ENCODE results near the gene PSAPL1. TPM values are rescaled to one million over a fixed set of nuclear protein-coding genes. Genes with fewer than 3 reads are reported as not detected.
A peak's percentile ranks its signal among the peaks of the same experiment; 100 is the strongest.

The PSAPL1 gene
- total RNA-seq, 2 experiments from 2014 or later, result not detected

GRCh38 chr4:7397206-7398103, 37.3 kb downstream of the PSAPL1 start:
- ATAC-seq, result no peak
- Mint-ChIP-seq H3K27me3 (peaks cover 18% of the 10 kb centered on the region), H3K9me3 (ENCODE audit: low read depth) (no peaks in the 10 kb centered on the region), H3K4me3 (no peak overlapping the region), H3K4me1 (no peaks in the 10 kb centered on the region), H3K36me3 (no peaks in the 10 kb centered on the region), H3K27ac (no peak overlapping the region)
- DNase-seq, result peak; percentile 32
- CTCF ChIA-PET, result interaction anchor here (0.6 kb wide), 1 partner anchor 17 kb away, joined by 3 read pairs; no protein-coding TSS in a partner anchor

GRCh38 chr4:7396186-7396910, 38.4 kb downstream of the PSAPL1 start:
- CTCF ChIA-PET, result no interaction called here
- Mint-ChIP-seq H3K4me1 (no peaks in the 10 kb centered on the region), H3K27me3 (peaks cover 18% of the 10 kb centered on the region), H3K36me3 (no peaks in the 10 kb centered on the region), H3K27ac (no peak overlapping the region), H3K4me3 (no peak overlapping the region), H3K9me3 (ENCODE audit: low read depth) (no peaks in the 10 kb centered on the region)
- DNase-seq (peak; percentile 34), ATAC-seq (no peak)

- ATAC-seq (no peak), DNase-seq (peak; percentile 22)
- Mint-ChIP-seq H3K27me3 (peaks cover 18% of the 10 kb centered on the region), H3K4me1 (no peaks in the 10 kb centered on the region), H3K36me3 (no peaks in the 10 kb centered on the region), H3K9me3 (ENCODE audit: low read depth) (no peaks in the 10 kb centered on the region), H3K27ac (no peak overlapping the region), H3K4me3 (no peak overlapping the region)
- CTCF ChIA-PET, result no interaction called here
Measured at GRCh38 chr4:7395645-7396044, 39.1 kb downstream of the PSAPL1 start.

- Mint-ChIP-seq H3K27ac (no peak overlapping the region), H3K27me3 (peaks cover 18% of the 10 kb centered on the region), H3K4me1 (no peaks in the 10 kb centered on the region), H3K4me3 (no peak overlapping the region), H3K9me3 (ENCODE audit: low read depth) (no peaks in the 10 kb centered on the region), H3K36me3 (no peaks in the 10 kb centered on the region)
- DNase-seq (peak; percentile 35), ATAC-seq (no peak)
- CTCF ChIA-PET, result no interaction called here
Measured at GRCh38 chr4:7394681-7395451, 39.9 kb downstream of the PSAPL1 start.

GRCh38 chr4:7393601-7394575, 40.8 kb downstream of the PSAPL1 start:
- H3K27ac Mint-ChIP-seq, result no peak overlapping the region

GRCh38 chr4:7392438-7393421, 42.0 kb downstream of the PSAPL1 start:
- DNase-seq, result no peak
- H3K9me3 Mint-ChIP-seq (ENCODE audit: low read depth), result peaks cover 2% of the 10 kb centered on the region
- H3K27me3 Mint-ChIP-seq, result peaks cover 6% of the 10 kb centered on the region
- ATAC-seq, result no peak
- H3K36me3 Mint-ChIP-seq, result no peaks in the 10 kb centered on the region
- H3K4me3 Mint-ChIP-seq, result no peak overlapping the region
- no peak overlapping the region for H3K27ac Mint-ChIP-seq
- CTCF ChIA-PET, result no interaction called here
- H3K4me1 Mint-ChIP-seq, result no peaks in the 10 kb centered on the region

More at GRCh38 chr4:7393601-7394575, 40.8 kb downstream of the PSAPL1 start:
- Mint-ChIP-seq H3K4me3 (no peak overlapping the region), H3K36me3 (no peaks in the 10 kb centered on the region), H3K27me3 (peaks cover 16% of the 10 kb centered on the region), H3K9me3 (ENCODE audit: low read depth) (no peaks in the 10 kb centered on the region), H3K4me1 (no peaks in the 10 kb centered on the region)
- ATAC-seq (no peak), DNase-seq (peak; percentile 19)
- CTCF ChIA-PET, result no interaction called here

GRCh38 chr4:7391637-7392437, 42.9 kb downstream of the PSAPL1 start:
- H3K4me1 Mint-ChIP-seq, result no peaks in the 10 kb centered on the region

GRCh38 chr4:7390906-7391636, 43.7 kb downstream of the PSAPL1 start:
- no peaks in the 10 kb centered on the region for H3K36me3 Mint-ChIP-seq
- H3K9me3 Mint-ChIP-seq (ENCODE audit: low read depth), result peaks cover 13% of the 10 kb centered on the region
- no peaks in the 10 kb centered on the region for H3K4me1 Mint-ChIP-seq
- no peak overlapping the region for H3K4me3 Mint-ChIP-seq
- H3K27ac Mint-ChIP-seq, result no peak overlapping the region
- peak; percentile 25 for DNase-seq
- CTCF ChIA-PET, result no interaction called here
- H3K27me3 Mint-ChIP-seq, result no peaks in the 10 kb centered on the region
- no peak for ATAC-seq

More at GRCh38 chr4:7391637-7392437, 42.9 kb downstream of the PSAPL1 start:
- no peak overlapping the region for H3K4me3 Mint-ChIP-seq
- CTCF ChIA-PET, result no interaction called here
- H3K27me3 Mint-ChIP-seq, result no peaks in the 10 kb centered on the region
- no peak overlapping the region for H3K27ac Mint-ChIP-seq
- H3K36me3 Mint-ChIP-seq, result no peaks in the 10 kb centered on the region
- DNase-seq (peak; percentile 25), ATAC-seq (no peak)
- H3K9me3 Mint-ChIP-seq (ENCODE audit: low read depth), result peaks cover 8% of the 10 kb centered on the region

GRCh38 chr4:7390336-7390735, 44.4 kb downstream of the PSAPL1 start:
- Mint-ChIP-seq H3K9me3 (ENCODE audit: low read depth) (peaks cover 13% of the 10 kb centered on the region), H3K36me3 (no peaks in the 10 kb centered on the region), H3K27me3 (no peaks in the 10 kb centered on the region), H3K27ac (no peak overlapping the region), H3K4me3 (no peak overlapping the region), H3K4me1 (no peaks in the 10 kb centered on the region)
- ATAC-seq, result no peak
- peak; percentile 25 for DNase-seq
- CTCF ChIA-PET, result no interaction called here

- DNase-seq (peak; percentile 30), ATAC-seq (no peak)
- H3K9me3 Mint-ChIP-seq (ENCODE audit: low read depth), result peaks cover 13% of the 10 kb centered on the region
- H3K27ac Mint-ChIP-seq, result no peak overlapping the region
- H3K36me3 Mint-ChIP-seq, result no peaks in the 10 kb centered on the region
- no peaks in the 10 kb centered on the region for H3K27me3 Mint-ChIP-seq
- no peak overlapping the region for H3K4me3 Mint-ChIP-seq
- no peaks in the 10 kb centered on the region for H3K4me1 Mint-ChIP-seq
- CTCF ChIA-PET, result no interaction called here
Measured at GRCh38 chr4:7389719-7390118, 45.0 kb downstream of the PSAPL1 start.

Data from activated CD8-positive, alpha-beta memory T cell treated with anti-CD3 and anti-CD28 coated beads, Interleukin-2, amount 10 ng/mL, durations not matched to agents 7 days and 5 days (primary cell).